ENCODE results near the gene SERPINB2.
A peak's percentile ranks its signal among the peaks of the same experiment; 100 is the strongest.

Gene SERPINB2, protein sequence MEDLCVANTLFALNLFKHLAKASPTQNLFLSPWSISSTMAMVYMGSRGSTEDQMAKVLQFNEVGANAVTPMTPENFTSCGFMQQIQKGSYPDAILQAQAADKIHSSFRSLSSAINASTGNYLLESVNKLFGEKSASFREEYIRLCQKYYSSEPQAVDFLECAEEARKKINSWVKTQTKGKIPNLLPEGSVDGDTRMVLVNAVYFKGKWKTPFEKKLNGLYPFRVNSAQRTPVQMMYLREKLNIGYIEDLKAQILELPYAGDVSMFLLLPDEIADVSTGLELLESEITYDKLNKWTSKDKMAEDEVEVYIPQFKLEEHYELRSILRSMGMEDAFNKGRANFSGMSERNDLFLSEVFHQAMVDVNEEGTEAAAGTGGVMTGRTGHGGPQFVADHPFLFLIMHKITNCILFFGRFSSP

GRCh38 chr18:63887424-63887823, at the start of gene SERPINB2:
Gene SERPINB2, plus strand, starts transcription at chr18:63887705. Its CDS starts 3,740 bp downstream, at chr18:63891445.
- DNase-seq (ENCODE audit: low read depth), result no peak

DNA sequence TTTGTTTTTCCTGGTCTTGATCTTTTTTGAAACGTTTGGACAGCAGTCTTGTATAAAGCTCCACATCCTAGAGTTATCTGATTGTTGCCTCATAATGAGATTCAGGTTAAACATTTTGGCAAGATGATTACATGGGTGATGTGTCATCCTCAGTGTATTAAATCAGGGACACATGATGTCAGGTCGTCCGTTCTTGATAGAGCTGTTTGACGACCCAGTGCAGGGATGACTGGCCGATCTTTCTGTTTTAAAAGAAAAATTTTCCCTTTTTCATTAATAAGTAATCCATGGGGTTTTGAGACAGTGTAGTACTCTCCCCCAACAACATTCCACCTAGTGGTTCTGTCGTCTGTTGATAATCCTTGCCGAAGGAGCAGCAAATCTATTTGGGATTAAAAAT, 44.5 kb upstream of the SERPINB2 start:
- no peak for DNase-seq (ENCODE audit: low read depth)

- DNase-seq (ENCODE audit: low read depth), result peak; percentile 20
Observed at GRCh38 chr18:63844254-63844653, 43.3 kb upstream of the SERPINB2 start.

GRCh38 chr18:63848159-63848558, 39.3 kb upstream of the SERPINB2 start:
- DNase-seq (ENCODE audit: low read depth), result peak; percentile 47

DNA sequence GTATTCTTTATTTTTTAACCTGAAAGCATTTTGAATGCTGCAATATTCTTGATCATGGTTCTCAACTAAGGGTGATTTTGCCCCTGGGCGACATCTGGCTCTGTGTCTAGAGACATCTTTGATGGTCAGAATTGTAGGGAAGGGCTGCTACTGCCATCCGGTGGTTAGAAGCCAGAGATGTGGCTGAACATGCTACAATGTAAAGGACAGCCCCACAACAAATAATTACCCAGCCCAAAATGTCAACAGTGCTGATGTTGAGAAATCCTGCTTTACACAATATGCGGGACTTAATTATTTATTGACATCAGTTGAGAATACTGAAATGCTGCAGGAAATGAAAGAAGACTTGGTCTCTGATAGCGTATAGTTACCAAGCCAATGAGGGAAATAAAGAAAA, 37.5 kb upstream of the SERPINB2 start:
- DNase-seq (ENCODE audit: low read depth), result no peak

- DNase-seq (ENCODE audit: low read depth), result no peak
Observed at GRCh38 chr18:63850636-63851035, 36.9 kb upstream of the SERPINB2 start.

- DNase-seq (ENCODE audit: low read depth), result no peak
Observed at GRCh38 chr18:63858456-63858855, 29.0 kb upstream of the SERPINB2 start.

GRCh38 chr18:63859781-63860475, 27.6 kb upstream of the SERPINB2 start:
- no peak for DNase-seq (ENCODE audit: low read depth)

DNA sequence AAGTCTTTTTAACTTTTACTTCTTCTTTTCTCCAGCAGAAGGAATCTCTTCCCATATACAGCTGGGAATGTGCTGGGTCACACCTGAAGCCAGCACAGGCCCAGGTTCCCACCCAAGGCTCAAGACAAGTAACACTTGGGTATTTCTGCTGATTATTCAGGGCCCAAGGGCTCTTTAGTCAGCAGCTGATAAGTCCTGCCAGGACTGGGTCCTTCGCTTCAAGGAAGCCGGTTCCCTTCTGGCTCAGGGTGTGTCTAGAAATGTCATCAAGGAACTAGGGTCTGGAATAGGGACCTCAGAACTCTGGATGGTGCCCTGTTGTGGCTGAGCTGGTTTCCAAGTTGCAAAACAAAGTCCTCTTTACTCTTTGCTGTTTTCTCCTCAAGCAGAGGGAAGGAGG, 27.0 kb upstream of the SERPINB2 start:
- DNase-seq (ENCODE audit: low read depth), result no peak

- no peak for DNase-seq (ENCODE audit: low read depth)
Observed at GRCh38 chr18:63867368-63868125, 20.0 kb upstream of the SERPINB2 start.

DNA sequence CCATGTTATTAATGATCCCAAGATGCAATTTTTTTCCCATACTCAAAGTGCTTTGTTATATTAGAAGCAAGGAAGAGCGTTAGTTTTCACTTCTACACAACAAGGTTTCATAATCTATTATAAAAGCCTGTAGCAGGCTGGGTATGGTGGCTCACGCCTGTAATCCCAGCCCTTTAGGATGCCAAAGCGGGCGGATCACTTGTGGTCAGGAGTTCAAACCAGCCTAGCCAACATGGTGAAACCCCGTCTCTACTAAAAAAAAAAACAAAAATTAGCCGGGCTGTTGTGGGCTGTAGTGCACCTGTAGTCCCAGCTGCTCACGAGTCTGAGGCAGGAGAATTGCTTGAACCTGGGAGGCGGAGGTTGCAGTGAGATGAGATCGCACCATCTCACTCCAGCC, 19.0 kb upstream of the SERPINB2 start:
- no peak for DNase-seq (ENCODE audit: low read depth)

DNA sequence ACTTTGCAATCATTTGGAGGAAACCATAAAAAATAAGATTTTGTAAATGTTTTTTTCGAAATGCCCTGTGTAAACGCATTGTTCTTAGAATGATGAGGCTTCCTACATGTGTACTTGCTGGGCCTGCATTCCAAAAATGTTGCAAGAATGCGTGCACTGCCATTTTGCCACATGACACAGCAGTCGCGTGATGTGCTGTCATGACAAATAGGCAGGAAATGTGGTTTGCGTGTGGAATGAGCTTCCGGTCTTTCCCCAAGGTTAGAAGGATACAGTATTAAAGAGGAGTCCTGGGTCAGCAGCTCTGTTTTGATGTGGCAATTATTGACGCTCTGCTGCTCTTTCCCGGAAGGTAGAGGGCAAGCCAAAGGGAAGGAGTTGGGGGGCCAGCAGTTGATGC, 18.1 kb upstream of the SERPINB2 start:
- no peak for DNase-seq (ENCODE audit: low read depth)

- no peak for DNase-seq (ENCODE audit: low read depth)
Observed at GRCh38 chr18:63869851-63870250, 17.7 kb upstream of the SERPINB2 start.

DNA sequence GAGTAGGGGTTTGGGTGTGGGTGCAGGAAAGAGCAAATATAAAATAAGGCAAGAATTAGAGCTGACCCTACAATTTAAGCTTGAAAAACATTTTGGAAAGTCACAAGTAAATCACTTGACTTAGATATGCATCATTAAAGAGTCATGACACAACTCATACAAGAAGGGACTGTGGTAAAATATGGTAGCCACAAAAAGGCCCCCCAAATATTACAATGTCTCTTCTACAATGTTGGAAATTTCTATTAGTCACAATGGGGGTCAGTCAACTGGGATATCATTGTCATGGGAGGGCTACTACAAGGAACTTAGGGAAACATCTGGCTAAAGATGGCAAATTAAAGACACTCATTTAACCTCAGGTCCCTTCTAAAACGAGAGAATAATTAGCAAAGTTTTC, 15.7 kb upstream of the SERPINB2 start:
- no peak for DNase-seq (ENCODE audit: low read depth)

DNA sequence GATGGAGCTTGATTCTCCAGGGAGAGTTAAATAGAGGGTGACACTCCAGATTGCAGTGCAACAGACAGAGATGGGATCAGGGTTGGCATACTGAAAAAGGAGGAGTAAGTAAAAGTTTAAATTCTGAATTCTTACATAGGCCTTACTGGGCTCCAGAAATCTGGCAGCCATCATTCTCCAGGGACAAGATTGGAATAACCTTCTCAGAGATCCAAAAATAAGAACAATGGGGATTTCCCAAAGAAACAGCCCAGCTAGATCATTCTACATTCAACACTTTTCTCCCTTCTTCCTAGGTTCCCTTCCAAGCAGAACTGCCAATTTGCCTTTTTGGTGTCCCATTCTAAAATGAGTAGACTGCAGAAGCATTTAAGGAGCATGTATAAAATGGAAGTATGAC, 14.9 kb upstream of the SERPINB2 start:
- no peak for DNase-seq (ENCODE audit: low read depth)

GRCh38 chr18:63878343-63878742, 9.2 kb upstream of the SERPINB2 start:
- DNase-seq (ENCODE audit: low read depth), result peak; percentile 68

- no peak for DNase-seq (ENCODE audit: low read depth)
Observed at GRCh38 chr18:63878925-63879324, 8.6 kb upstream of the SERPINB2 start.

- no peak for DNase-seq (ENCODE audit: low read depth)
Observed at GRCh38 chr18:63879709-63880108, 7.8 kb upstream of the SERPINB2 start.

GRCh38 chr18:63881851-63882250, 5.7 kb upstream of the SERPINB2 start:
- no peak for DNase-seq (ENCODE audit: low read depth)

DNA sequence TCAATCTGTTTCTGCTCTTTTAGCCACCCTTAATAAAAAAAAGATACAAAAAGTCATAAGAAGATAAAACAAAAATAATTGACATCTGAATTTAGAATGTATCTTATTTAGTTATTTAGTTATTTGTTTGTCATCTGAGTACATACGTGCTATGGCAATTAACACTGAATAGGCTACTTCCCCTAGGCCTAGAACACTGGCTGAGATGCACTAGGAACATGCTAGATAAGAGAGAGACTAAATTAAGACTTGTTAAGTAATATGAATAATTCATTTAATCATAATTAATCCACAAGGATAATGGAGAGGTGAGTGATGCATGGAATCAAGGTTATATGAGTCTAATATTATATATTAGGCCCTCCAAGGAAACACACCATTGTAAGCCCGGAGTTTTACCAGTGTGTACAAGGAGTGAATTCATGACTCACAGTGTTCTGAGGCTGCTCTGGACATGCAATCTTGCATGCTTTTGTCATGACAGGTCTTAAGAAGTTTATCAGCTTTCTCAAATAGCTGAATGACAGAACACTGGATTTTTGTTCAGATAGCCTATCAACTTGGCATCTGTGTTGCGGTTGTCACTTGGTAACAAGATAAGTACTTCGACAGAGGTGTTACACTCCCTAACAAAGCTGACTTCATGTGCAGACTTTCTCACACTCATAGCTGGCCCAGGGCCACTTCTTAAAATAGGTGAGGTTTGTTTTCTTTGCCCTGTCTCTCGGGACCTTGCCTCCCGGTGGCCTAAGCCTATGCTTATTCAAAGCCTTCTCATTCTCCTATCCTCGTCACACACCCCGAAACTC, 5.0 kb upstream of the SERPINB2 start:
- peak; percentile 66 for DNase-seq (ENCODE audit: low read depth)

DNA sequence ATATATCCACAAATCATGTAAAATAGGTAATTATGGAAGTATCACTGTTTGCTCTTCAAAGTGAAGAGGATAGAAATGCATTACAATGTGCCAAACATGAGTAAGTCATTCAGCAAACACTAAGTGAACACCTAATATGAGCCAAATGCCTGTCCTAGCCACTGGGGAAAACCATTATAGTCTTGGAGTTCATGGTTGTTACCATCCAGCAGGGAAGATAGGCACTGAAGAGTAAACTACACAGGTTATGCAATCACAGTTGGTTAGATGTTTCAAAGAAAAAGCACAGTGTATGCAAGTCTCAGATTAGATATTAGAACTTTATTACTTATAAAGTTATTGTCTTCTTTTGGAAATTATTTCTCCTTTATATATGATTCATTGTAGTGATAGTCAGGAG, 3.9 kb upstream of the SERPINB2 start:
- no peak for DNase-seq (ENCODE audit: low read depth)
